A549 (cell line): ENCODE results near the gene RPLP1.

ENCODE experiments used
- CEBPB ChIP-seq, 2 experiments: fragments of >200 bp in 1 of 2; sonication (Bioruptor Twin) in 1 of 2; formaldehyde crosslinking in 1 of 2; IDR thresholded peaks; 2 replicates each; pipeline ENCODE4 v1.6.1; 2012 to 2016
- ESRRA ChIP-seq: fragments of 150-350 bp; IDR thresholded peaks from 2 replicates; pipeline ENCODE4 v1.6.1; 2014; ENCODE audit warnings: mild to moderate bottlenecking, low read length, borderline replicate concordance
- FOSL2 ChIP-seq, 2 experiments: fragments of 450-650 bp in 1 of 2; fragments of >200 bp in 1 of 2; sonication (Bioruptor Twin) in 1 of 2; formaldehyde crosslinking; IDR thresholded peaks; 2 replicates each; pipeline versions ENCODE4 v1.5.0 to v1.6.1; 2016 to 2020; ENCODE audit warnings: mild to moderate bottlenecking in 1 of 2, moderate library complexity in 1 of 2
- KDM5A ChIP-seq: fragments of 200-600 bp; sonication (generic); IDR thresholded peaks from 2 replicates; pipeline ENCODE4 v1.6.1; 2016; ENCODE audit warnings: antibody characterized with exemption, mild to moderate bottlenecking
- TP53 ChIP-seq: fragments of 250-450 bp; sonication (Bioruptor Pico); IDR thresholded peaks from 2 replicates; pipeline ENCODE4 v1.5.0; 2021; ENCODE audit warnings: mild to moderate bottlenecking, moderate library complexity
- TF ChIP-seq, protein P1 (sequence below): fragments of >200 bp; sonication (Bioruptor Twin); formaldehyde crosslinking; IDR thresholded peaks from 3 replicates; pipeline ENCODE4 v1.5.1; 2016
- TF ChIP-seq, protein P2 (sequence below): IDR thresholded peaks from 2 replicates; pipeline ENCODE4 v1.6.1; 2012; ENCODE audit warnings: low read depth, borderline replicate concordance
- TF ChIP-seq, protein P3 (sequence below): IDR thresholded peaks from 2 replicates; pipeline ENCODE4 v1.6.1; 2012

DNA sequence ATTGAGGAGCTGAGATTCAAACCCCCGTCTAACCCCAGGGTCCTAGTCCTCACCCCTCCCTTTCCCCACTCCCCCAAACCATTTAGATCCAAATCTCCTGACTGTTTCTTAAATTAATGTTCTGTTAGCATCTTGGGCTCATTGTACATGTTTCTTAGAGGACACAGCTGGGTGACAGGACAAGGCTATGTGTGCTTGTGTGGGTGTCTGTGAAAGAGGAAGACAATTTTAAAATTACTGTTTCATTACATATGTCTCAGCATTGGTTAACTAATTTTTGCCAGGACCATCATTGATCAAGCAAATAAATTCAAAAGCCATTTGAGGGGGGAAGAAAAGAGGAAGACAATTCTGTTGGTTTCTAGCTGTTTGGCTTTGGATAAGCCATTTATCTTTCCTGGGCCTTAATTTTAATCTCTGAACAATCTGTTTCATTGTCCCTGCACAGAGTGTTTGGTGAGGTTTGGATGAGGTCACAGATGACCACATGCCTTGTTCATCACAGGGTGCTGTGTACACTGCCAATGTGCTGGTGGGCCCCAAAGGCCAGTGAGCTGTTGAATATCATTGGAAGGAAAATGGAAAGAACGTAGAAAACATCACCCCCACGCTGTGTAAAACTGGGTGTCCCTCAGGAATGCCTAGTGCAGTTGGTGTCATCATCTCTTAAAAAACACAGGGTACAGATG, 51.9 kb downstream of the RPLP1 start:
- TF ChIP-seq, protein P1, sequence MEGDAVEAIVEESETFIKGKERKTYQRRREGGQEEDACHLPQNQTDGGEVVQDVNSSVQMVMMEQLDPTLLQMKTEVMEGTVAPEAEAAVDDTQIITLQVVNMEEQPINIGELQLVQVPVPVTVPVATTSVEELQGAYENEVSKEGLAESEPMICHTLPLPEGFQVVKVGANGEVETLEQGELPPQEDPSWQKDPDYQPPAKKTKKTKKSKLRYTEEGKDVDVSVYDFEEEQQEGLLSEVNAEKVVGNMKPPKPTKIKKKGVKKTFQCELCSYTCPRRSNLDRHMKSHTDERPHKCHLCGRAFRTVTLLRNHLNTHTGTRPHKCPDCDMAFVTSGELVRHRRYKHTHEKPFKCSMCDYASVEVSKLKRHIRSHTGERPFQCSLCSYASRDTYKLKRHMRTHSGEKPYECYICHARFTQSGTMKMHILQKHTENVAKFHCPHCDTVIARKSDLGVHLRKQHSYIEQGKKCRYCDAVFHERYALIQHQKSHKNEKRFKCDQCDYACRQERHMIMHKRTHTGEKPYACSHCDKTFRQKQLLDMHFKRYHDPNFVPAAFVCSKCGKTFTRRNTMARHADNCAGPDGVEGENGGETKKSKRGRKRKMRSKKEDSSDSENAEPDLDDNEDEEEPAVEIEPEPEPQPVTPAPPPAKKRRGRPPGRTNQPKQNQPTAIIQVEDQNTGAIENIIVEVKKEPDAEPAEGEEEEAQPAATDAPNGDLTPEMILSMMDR = no peak
- TF ChIP-seq, protein P2, sequence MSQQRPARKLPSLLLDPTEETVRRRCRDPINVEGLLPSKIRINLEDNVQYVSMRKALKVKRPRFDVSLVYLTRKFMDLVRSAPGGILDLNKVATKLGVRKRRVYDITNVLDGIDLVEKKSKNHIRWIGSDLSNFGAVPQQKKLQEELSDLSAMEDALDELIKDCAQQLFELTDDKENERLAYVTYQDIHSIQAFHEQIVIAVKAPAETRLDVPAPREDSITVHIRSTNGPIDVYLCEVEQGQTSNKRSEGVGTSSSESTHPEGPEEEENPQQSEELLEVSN = no peak
- TF ChIP-seq, protein P3, sequence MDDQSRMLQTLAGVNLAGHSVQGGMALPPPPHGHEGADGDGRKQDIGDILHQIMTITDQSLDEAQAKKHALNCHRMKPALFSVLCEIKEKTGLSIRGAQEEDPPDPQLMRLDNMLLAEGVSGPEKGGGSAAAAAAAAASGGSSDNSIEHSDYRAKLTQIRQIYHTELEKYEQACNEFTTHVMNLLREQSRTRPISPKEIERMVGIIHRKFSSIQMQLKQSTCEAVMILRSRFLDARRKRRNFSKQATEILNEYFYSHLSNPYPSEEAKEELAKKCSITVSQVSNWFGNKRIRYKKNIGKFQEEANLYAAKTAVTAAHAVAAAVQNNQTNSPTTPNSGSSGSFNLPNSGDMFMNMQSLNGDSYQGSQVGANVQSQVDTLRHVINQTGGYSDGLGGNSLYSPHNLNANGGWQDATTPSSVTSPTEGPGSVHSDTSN = no peak
- TF ChIP-seq ESRRA (no peak), FOSL2 (IDR thresholded peaks at IDR 0.05) (no peak), FOSL2 (CRISPR knock-in tag; IDR thresholded peaks at IDR 0.05) (no peak), CEBPB (IDR thresholded peaks at IDR 0.05) (no peak), KDM5A (no peak), TP53 (CRISPR knock-in tag) (no peak)
